Measurements from ENCODE around the gene CITED4.

DNA sequence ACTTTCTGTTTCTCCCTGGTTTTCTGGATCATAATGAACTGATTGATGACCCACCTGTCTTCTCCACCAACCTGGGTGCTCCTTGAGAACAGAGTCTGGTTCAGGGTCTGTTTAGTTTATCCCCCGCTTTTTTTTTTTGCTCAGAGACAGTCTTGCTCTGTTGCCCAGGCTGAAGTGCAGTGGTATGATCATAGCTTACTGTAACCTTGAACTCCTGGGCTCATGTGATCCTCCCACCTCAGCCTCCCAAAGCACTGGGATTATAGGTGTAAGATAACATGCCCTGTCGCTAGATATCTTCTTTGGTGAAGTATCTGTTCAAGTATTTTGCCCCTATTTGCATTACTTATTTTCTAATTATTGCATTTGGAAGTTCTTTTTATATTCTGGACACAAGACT lies 30.2 kb upstream of the CITED4 start:
- TF ChIP-seq, protein P1, sequence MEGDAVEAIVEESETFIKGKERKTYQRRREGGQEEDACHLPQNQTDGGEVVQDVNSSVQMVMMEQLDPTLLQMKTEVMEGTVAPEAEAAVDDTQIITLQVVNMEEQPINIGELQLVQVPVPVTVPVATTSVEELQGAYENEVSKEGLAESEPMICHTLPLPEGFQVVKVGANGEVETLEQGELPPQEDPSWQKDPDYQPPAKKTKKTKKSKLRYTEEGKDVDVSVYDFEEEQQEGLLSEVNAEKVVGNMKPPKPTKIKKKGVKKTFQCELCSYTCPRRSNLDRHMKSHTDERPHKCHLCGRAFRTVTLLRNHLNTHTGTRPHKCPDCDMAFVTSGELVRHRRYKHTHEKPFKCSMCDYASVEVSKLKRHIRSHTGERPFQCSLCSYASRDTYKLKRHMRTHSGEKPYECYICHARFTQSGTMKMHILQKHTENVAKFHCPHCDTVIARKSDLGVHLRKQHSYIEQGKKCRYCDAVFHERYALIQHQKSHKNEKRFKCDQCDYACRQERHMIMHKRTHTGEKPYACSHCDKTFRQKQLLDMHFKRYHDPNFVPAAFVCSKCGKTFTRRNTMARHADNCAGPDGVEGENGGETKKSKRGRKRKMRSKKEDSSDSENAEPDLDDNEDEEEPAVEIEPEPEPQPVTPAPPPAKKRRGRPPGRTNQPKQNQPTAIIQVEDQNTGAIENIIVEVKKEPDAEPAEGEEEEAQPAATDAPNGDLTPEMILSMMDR (IDR thresholded peaks at IDR 0.05): no peak
- TF ChIP-seq EP300 (IDR thresholded peaks at IDR 0.05): no peak
- TF ChIP-seq POLR2A (IDR thresholded peaks at IDR 0.05): no peak

Data from gastroesophageal sphincter (tissue), 3 donors.